NCI-H1105 (cell line): Measurements from ENCODE around the gene CNTRL.
A peak's percentile ranks its signal among the peaks of the same experiment; 100 is the strongest.
"Not testable (repeated sequence)": the region's sequence is repeated elsewhere in the genome, so short reads cannot be mapped to it uniquely, and the experiment has no call there.

Experiments
- DNase-seq: peaks from one replicate; lab custom pipeline; 2025; lab: John Stamatoyannopoulos, UW

CNTRL gene

DNA sequence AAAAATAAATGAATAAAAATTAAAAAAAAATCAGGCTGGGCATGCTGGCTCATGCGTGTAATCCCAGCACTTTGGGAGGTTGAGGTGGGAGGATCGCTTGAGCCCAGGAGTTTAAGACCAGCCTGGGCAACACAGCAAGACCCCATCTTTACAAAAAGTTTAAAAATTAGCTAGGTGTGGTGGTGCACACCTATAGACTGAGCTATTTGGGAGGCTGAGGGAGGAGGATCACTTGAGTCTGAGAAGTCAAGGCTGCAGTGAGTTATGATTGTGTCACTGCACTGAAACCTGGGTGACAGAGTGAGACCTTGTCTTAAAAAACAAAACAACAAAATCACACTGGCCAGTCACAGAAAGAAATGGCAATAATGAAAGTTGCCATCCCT, 3.4 kb upstream of the CNTRL start:
- no peak for DNase-seq

DNA sequence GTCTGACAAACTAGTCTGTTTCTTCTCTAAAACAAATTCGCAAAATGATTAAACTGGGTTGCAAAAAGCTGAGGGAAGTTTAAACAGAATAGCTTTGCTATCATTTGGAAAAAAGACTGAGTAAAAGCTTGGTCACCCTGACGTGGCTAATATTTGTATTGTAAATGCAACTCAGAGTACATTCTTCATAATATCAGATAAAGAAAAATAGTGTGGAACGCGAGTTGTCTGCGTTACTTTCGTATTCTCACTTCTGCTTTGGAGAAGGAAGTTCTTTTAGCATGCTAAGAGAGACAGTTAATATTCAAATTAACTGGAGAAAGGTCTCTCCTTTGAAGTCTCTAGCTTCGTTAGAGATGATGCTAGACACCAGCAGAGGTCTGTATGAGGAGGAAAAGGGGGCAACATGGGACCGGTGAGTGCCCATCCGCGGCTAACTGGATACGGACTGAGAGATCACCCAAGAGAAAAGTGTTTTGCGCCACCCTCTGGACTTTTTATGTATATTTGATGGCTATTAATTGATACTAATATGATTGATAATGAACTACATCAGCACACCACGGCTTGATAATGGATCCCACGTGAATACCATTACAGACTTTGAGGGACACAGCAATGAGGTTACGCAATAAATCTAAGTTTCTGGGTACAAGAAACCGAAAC, 2.9 kb upstream of the CNTRL start:
- DNase-seq = no peak

DNA sequence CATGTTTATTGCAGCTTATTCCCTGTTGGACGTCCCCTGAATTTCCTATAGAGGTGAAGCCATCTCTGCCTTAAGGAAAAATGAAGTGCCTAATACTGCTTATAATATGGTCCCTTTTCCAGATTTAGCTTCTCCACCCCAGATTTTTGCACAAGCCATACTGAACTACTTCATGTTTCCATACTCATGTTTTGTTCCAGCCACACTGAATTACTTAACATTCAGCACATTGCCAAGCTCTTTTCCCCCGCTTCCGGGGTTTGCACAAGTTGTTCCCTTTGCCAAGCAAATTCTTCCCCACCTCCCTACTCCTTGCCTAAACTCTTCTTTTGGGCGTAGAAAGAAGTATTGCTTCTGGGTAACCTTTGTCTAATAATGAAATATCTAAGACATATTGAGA, 1.7 kb upstream of the CNTRL start:
- no peak for DNase-seq

DNA sequence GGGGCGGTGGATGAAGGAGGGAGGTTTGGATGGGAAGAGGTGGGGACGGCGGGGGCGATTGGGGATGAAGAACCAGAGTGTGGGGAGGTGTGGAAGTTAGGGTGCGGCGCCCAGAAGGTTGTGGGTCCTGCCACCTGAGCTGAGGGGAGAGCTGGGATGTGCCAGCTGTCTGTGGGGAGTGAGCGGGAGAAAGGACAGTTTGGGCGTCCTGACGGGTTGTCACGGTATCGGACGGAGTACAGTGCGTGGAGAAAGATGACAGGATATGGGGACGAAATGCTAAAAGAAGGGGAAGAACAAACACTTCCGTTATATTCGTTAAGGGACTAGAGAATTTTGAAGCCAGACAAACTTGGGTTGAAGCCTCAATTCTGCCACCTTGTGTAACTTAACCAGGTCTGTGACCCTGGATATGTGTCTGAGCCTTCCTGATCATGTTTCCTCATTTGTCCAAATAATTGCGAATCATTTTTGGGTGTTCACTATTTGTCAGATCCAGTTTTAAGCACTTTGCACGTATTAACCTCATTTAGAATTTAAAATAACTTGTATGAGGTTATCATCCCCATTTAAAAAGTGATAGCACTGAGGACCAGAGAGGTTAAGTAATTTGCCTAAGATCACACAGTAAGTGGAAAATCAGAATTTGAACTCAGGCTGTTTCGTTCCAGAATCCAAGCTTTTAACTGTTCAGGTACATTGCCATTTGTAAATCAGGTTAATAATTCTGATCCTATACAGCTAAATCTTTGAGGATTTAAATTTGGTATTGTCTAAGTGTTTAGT, 689 bp downstream of the CNTRL start:
- DNase-seq = peak; percentile 16

DNA sequence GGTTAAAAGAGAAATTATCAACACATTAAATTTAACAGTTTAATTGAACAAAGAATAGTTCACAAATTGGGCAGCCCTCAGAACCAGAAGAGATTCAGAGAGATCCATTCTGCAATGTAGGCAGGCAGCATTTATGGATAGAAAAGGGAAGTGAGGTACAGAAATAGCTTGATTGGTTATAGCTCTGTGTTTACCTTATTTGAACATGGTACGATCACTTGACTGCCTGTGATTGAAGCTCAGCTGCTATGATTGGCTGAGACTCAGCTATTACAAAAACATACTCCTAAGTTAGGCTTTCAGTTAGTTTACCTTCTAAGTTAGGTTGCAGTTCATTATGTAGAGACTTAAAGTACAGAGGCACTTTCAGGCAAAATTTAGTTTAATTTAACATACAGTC, 7.3 kb downstream of the CNTRL start:
- DNase-seq = no peak

DNA sequence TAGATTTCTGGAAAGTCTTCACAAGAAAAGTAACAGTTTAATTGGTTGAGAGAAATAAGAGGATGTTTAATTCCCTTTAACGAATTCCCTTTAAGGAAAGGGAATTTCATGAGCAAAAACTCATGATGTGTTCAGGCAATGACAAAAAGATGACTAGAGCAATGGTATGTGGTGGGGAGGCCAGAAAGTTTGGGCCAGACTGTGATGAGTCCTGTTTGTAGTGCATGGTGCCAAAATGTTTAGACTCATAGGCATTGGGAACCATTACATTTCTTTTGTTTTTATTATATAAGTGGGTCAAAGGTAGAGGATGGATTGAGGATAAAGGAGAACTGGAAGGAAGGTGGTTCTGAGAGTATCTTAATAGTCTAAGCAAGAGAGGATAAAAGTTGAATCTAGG, 10.9 kb downstream of the CNTRL start:
- no peak for DNase-seq

DNA sequence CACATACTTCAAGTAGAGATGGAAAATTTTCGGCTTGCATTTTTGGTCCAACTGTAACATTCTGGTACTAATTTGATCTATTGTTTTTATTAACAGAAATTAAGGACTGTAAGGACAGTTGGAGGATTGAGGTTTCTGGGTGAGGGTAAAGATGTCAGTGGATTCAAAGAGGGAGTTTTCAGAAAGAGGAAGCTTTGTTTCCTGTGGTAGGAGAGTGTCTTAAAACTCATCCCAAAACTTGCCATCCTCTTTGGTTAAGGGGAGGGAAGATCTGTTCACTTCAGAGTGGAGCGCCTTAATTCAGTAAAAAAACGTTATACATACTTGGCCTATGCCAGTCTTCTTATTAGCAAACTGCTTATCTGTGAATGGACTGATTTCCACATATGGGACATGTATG, 13.8 kb downstream of the CNTRL start:
- DNase-seq = no peak

DNA sequence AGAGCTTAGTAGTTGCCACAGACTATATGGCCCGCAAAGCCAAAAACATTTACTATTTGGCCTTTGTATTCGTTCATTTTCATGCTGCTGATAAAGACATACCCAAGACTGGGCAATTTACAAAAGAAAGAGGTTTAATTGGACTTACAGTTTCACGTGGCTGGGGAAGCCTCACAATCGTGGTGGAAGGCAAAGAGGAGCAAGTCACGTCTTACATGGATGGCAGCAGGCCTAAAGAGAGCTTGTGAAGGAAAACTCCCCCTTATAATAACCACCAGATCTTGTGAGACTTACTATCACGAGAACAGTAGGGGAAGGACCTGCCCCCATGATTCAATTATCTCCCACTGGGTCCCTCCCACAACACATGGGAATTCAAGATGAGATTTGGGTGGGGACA, 16.0 kb downstream of the CNTRL start:
- not testable (repeated sequence) for DNase-seq

DNA sequence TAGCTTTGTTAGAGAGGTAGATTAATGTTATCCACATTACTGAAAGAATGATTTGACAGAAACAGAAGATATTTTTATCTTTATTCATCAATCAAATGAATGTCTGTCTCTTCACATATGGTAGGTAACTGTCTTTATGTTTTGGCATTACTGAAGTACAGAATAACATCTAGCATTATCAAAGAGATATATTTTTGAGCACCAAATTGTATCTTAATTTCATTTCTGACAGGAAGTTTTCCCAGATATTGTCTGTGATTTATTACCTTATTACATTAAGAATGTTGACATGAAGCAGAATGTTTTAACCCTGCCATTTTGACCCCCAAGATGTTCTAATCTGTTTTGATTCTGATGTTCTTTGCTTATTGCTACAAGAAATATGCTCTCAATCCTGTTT, 20.3 kb downstream of the CNTRL start:
- DNase-seq = no peak

DNA sequence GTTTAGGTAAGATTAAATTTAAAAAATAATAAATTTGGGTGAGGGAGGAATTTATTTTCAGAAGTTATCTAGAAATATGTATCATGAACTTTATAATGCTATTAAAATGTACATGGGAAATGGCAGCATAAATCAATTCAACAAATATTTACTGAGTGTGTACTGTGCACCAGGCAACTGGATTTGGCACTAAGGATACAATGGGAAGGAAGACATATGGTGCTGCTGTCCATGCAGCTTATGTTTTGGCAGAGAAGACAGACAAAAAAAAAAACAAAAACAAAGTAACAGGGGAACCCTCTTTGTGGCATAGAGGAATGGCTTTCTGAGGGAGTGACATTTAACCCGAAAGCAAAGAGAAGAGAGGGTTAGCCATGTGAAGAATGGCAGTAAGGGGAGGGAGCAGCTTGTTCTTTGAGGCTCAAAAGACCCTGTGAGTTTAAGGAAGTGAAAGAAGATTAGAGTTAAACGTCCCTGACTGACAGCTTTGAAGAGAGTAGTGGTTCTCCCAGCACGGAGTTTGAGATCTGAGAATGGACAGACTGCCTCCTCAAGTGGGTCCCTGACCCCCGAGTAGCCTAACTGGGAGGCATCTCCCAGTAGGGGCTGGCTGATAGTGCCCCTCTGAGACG, 23.9 kb downstream of the CNTRL start:
- DNase-seq = no peak

DNA sequence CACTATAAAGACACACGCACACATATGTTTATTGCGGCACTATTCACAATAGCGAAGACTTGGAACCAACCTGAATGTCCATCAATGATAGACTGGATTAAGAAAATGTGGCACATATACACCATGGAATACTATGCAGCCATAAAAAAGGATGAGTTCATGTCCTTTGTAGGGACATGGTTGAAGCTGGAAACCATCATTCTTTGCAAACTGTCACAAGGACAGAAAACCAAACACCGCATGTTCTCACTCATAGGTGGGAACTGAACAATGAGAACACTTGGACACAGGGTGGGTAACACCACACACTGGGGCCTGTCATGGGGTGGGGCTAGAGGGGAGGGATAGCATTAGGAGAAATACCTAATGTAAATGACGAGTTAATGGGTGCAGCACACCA, 29.3 kb downstream of the CNTRL start:
- DNase-seq = not testable (repeated sequence)

DNA sequence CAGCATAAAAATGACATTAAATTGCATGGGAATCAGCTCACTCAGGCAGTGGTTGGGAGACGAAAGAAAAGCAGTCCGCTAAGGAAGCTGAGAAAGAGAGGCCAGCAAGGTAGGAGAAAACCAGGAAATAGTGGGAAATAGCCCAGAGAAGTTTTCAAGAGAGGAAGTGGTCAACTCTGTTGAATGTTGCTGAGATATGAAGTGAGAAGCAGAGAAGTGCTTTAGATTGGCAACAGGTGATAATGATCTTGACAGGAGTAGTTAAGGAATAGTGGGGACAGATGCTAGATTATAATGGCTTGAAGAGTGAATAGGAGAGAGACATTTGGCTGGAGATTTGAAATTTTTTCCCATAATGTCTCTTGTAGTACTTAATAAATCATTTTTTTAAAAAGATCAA, 30.8 kb downstream of the CNTRL start:
- DNase-seq = no peak

DNA sequence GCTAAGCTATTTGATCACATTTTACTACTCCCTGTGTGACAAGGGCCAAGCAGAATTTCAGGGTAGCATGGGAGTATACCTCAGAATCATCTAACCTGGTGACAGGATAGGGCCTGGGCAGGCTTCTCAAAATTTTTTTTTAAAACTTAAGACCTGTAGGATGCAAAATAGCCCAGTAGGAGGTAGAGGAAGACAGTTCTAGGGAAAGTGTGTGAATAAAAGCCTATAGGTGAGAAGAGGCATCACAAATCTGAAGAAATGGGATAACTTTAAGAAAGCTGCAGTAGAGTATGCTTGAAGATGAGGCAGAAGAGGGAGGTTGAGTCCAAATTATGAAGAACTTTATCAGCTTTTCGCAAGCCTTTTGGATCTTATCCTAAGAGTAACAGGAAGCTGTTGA, 32.3 kb downstream of the CNTRL start:
- DNase-seq = no peak

DNA sequence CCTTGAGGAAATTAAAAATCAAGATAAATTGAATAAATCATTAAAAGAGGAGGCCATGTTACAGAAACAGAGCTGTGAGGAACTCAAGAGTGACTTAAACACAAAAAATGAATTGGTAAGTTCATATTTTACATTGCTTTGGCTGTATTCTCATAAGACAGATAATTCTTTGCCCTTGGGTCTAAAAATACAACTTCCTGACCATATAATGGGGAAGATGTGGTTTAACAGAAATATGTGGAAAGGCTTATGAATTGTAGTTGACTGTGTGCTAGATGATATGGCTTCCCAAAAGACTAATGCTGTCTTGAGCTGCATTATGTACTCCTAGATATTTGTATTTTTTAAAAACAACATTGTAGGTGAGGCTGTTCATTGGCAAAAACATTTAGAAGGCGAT, 33.1 kb downstream of the CNTRL start:
- DNase-seq = no peak

DNA sequence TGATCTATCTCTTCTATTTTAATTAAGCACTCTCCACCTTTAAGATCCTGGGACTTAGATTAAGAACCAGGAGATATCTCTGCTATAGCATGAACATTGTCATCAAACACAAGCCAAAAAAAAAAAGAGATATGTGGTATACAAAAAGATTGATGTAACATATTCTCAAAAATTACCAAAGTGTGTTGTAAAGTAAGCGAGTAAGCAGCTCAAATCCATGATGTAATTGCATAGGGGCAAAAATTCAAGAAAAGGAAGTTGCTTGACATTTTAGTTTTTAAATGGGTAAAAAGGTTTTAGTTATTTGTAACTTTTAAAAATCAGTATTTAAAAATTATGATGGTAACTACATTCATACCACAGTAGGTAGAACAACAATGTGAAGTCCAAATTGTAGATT, 40.7 kb downstream of the CNTRL start:
- no peak for DNase-seq

DNA sequence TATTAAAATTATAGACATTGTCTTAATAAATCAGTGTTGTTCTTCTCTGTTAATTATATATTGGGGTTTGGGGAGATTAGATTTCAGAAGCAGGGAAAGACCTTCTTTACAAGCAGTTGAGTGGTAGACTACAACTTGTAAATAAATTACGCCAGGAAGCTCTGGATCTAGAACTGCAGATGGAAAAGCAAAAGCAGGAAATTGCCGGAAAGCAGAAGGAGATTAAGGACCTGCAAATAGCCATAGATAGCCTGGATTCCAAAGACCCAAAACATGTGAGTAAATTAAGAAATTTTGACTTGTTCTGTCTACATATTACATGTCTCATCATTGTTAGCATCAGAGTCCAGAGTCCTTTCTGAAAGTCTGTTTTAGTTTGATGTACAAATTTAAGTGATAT, 43.5 kb downstream of the CNTRL start:
- DNase-seq = no peak

DNA sequence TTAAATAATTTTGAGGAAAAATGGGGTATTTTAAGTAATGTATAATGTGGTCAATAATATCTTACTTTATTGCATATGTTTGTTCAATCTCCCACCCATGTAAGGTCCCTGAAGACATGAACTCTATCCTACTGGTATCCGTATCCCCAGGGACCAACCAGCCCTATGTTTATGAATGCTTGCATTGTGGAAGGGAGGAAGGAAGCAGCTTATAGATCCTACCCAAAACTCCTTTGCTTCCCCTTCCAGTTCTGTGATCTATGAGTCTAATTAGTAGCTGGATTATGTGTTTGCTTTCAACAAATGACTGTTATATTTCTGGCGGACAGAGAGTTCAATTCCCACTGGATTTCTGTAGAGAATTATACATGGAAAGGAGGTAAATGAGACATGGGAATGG, 45.6 kb downstream of the CNTRL start:
- DNase-seq = no peak

DNA sequence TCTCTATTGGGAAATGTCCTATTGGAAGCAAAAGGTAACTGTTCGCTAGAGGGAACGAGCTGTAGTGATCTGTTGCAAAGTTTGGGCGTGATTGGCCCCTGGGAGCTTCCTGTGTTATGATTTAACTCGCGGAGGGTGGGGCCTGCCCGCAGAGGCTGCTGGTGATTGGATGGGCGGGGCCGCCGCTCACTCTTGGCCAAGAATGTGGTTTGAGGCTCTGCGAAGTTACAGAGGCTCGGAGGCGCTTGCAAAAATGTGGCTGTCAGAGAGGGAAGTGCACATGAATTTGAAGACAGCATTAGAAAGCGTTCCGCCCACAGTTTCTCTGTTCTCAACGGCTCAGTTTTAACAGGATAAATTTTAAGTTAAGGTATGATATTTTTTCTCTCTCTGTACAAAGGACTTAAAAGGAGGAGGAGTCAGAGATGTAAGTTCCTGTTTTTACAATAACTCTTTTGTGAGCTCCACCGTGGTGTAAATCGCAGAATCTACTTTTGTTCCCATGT, 46.9 kb downstream of the CNTRL start:
- DNase-seq = peak; percentile 90

DNA sequence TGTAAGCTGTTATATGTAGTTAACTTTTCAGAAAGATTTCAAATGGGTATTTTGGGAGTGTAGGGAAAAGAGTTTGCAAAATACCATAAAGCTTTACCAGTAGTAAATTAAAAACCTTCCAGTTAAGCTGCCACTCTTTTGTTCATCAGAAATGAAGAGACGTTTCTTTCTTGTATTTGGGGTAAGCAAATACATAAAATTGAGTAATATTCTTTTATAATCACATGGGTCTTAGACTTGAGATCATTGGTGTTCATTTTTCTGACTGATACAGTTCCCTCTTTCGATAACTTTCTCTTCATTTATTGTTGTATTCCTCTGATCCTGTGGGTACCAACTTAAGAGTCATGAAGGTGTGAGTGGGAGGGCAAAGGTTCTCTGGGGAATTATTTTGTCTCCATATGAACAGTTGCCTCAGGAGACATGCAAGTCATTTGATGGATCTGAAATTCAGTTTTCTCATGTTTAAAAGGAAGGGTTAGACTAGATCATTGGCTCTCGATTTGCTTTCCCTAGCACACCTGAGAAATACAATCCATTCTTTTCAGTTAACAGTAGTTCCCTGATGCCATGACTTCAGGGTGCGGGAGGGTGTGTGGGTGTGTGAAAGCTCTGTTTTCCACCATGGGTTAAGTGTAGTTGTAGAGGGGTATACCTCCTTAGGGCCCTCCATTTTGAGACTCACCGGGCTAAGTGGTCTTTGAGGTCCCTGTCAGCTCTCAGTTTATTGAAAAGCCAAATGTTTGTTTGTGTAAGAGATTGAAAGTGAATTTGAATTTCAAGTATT, 47.7 kb downstream of the CNTRL start:
- DNase-seq = no peak

DNA sequence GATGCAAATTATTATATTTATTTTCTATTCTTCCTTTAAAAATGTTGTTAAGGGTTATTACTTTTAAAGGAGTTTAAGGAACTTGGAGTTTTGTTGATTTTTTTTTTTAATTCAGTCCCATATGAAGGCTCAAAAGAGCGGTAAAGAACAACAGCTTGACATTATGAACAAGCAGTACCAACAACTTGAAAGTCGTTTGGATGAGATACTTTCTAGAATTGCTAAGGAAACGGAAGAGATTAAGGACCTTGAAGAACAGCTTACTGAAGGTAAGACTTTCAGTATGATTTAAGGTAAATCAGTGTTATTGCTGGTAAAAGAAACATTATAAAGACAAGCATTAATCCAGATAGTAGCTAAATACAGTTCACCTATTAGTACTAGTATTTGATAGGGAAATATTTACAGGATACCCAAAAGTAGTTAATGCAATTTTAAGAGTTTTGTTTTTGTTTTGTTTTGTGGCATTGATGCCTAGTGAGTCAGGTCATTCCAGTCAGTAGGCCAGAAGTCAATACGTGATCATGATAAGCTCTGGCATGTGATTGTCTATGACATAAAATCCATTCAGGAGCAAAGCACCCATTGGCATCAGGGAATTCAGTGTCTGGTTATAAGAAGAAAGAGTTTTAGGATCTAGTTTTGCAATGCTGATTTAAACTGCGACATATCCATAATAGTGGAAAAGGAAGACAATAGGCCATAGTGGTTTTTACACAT, 49.2 kb downstream of the CNTRL start:
- no peak for DNase-seq

DNA sequence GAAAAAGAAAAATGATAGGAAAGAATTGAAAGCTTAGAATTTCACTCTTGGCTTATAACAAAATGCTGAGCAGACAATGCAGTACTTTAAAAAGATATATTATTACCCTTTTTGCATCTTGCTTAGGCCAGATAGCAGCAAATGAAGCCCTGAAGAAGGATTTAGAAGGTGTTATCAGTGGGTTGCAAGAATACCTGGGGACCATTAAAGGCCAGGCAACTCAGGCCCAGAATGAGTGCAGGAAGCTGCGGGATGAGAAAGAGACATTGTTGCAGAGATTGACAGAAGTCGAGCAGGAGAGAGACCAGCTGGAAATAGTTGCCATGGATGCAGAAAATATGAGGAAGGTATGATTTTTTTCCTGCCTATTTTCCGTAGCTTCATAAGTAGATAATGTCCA, 50.8 kb downstream of the CNTRL start:
- no peak for DNase-seq

DNA sequence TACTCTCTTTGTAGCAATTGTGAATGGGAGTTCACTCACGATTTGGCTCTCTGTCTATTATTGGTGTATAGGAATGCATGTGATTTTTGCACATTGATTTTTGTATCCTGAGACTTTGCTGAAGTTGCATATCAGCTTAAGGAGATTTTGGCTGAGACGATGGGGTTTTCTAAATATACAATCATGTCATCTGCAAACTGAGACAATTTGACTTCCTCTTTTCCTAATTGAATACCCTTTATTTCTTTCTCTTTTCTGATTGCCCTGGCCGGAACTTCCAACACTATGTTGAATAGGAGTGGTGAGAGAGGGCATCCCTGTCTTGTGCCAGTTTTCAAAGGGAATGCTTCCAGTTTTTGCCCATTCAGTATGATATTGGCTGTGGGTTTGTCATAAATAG, 54.6 kb downstream of the CNTRL start:
- DNase-seq = not testable (repeated sequence)
